ENCODE measurements around the gene TBX10. TPM values are rescaled to one million over a fixed set of nuclear protein-coding genes. Genes with fewer than 3 reads are reported as not detected.

The TBX10 gene
- total and polyA plus RNA-seq, 4 donors, result not detected

- H3K4me1 ChIP-seq (ENCODE audit: control insufficient read depth in 5 of 5, insufficient read depth in 5 of 5, low read length in 5 of 5), result peaks cover 0 to 8% (median 4%) of the 10 kb centered on the region in 5 donors
- peak; percentile 51 for TF ChIP-seq CTCF (IDR thresholded peaks at IDR 0.05; ENCODE audit: control extremely low read depth, extremely low read depth)
- no peaks in the 10 kb centered on the region for H3K9me3 ChIP-seq (ENCODE audit: control insufficient read depth in 4 of 4, insufficient read depth in 3 of 4, low read length in 3 of 4)
- WGBS, 2 donors, result 1 to 2% methylated on average over 54 to 70 of the region's 70 CpGs
- H3K27ac ChIP-seq (ENCODE audit: low read depth in 1 of 2, low read length in 1 of 2), result peak overlapping the region; percentile 82 to 88
- H3K27me3 ChIP-seq (ENCODE audit: control insufficient read depth in 3 of 3, insufficient read depth in 3 of 3, low read length in 2 of 3), result no peaks in the 10 kb centered on the region
- H3K9ac ChIP-seq (ENCODE audit: insufficient read depth in 1 of 2, low read length in 2 of 2), result peak overlapping the region; percentile 63 to 82
- DNase-seq, result peak; percentile 98 to 100 (median 99)
- no peaks in the 10 kb centered on the region for H3K36me3 ChIP-seq (ENCODE audit: control insufficient read depth in 4 of 4, insufficient read depth in 4 of 4, low read length in 4 of 4)
- peak; percentile 91 for ATAC-seq (ENCODE audit: insufficient read depth, low FRiP score)
- peak overlapping the region; percentile 45 for H3K4me3 ChIP-seq
Observed at GRCh38 chr11:67630228-67630942, 9.2 kb downstream of the TBX10 start.

GRCh38 chr11:67629386-67630227 lies 10.0 kb downstream of the TBX10 start, which contains the start of gene NUDT8:
TSS of gene NUDT8 (minus strand) at chr11:67629937. CDS start at chr11:67629911, 26 bp downstream.
- DNase-seq, result peak; percentile 71 to 81 (median 78)
- Histone ChIP-seq H3K36me3 (ENCODE audit: control insufficient read depth in 4 of 4, insufficient read depth in 4 of 4, low read length in 4 of 4) (no peaks in the 10 kb centered on the region), H3K4me1 (ENCODE audit: control insufficient read depth in 5 of 5, insufficient read depth in 5 of 5, low read length in 5 of 5) (peaks cover 0 to 8% (median 4%) of the 10 kb centered on the region in 5 donors), H3K27ac (ENCODE audit: low read depth in 1 of 2, low read length in 1 of 2) (peak within 1 kb of the TSS; percentile 88 to 94), H3K4me3 (peak within 1 kb of the TSS; percentile 47), H3K9ac (ENCODE audit: insufficient read depth in 1 of 2, low read length in 2 of 2) (peak within 1 kb of the TSS; percentile 63 to 82), H3K9me3 (ENCODE audit: control insufficient read depth in 4 of 4, insufficient read depth in 3 of 4, low read length in 3 of 4) (no peaks in the 10 kb centered on the region), H3K27me3 (ENCODE audit: control insufficient read depth in 3 of 3, insufficient read depth in 3 of 3, low read length in 2 of 3) (no peaks in the 10 kb centered on the region)
- TF ChIP-seq CTCF (IDR thresholded peaks at IDR 0.05; ENCODE audit: control extremely low read depth, extremely low read depth), result peak; percentile 60
- WGBS, 2 donors, result 0 to 1% methylated on average over 70 to 102 of the region's 102 CpGs
- ATAC-seq (ENCODE audit: insufficient read depth, low FRiP score), result peak; percentile 59

- H3K9me3 ChIP-seq (ENCODE audit: control insufficient read depth in 4 of 4, insufficient read depth in 3 of 4, low read length in 3 of 4), result no peaks in the 10 kb centered on the region
- H3K9ac ChIP-seq (ENCODE audit: insufficient read depth in 1 of 2, low read length in 2 of 2), result no peak overlapping the region
- no peak for TF ChIP-seq CTCF (IDR thresholded peaks at IDR 0.05; ENCODE audit: control extremely low read depth, extremely low read depth)
- H3K4me1 ChIP-seq (ENCODE audit: control insufficient read depth in 5 of 5, insufficient read depth in 5 of 5, low read length in 5 of 5), result peaks cover 0 to 8% (median 4%) of the 10 kb centered on the region in 5 donors
- no peaks in the 10 kb centered on the region for H3K27me3 ChIP-seq (ENCODE audit: control insufficient read depth in 3 of 3, insufficient read depth in 3 of 3, low read length in 2 of 3)
- 55 to 66% methylated on average over 25 of the region's 25 CpGs for WGBS, 2 donors
- H3K27ac ChIP-seq (ENCODE audit: low read depth in 1 of 2, low read length in 1 of 2), result no peak overlapping the region
- DNase-seq, result no peak
- H3K36me3 ChIP-seq (ENCODE audit: control insufficient read depth in 4 of 4, insufficient read depth in 4 of 4, low read length in 4 of 4), result no peaks in the 10 kb centered on the region
- no peak overlapping the region for H3K4me3 ChIP-seq
- no peak for ATAC-seq (ENCODE audit: insufficient read depth, low FRiP score)
Observed at GRCh38 chr11:67628710-67629385, 10.7 kb downstream of the TBX10 start.

All from lung (tissue), 12 donors.